HUDEP-2 (cell line): Measurements from ENCODE around the gene FAM204A.

Experiments
- DNase-seq, 76 experiments: peaks; one replicate each; lab custom pipeline; 2025; ENCODE audit not compliant: unreplicated experiment in 76 of 76; lab: John Stamatoyannopoulos, UW

FAM204A gene

GRCh38 chr10:118254654-118255053 lies 87.5 kb downstream of the FAM204A start:
- DNase-seq, result no peak

GRCh38 chr10:118253397-118253796 lies 88.7 kb downstream of the FAM204A start:
- DNase-seq, result no peak

GRCh38 chr10:118251791-118252190 lies 90.3 kb downstream of the FAM204A start:
- DNase-seq, result no peak

GRCh38 chr10:118249714-118250113 lies 92.4 kb downstream of the FAM204A start:
- DNase-seq, result no peak
